GM23248 (cell line): Measurements from ENCODE around the gene GSE1. TPM values are rescaled to one million over a fixed set of nuclear protein-coding genes. Genes with fewer than 3 reads are reported as not detected.

Source experiments
- DNase-seq: peaks from one replicate; pipeline ENCODE4 v3.0.0-alpha.2; 2015
- H2AFZ ChIP-seq: fragments of 200-600 bp; sonication (generic); 2 replicates; pipeline ENCODE4 v1.6.1; 2016; ENCODE audit warnings: antibody characterized with exemption
- H3F3A ChIP-seq: fragments of 200-600 bp; sonication (generic); 2 replicates; pipeline ENCODE4 v1.6.1; 2016; ENCODE audit warnings: mild to moderate bottlenecking, antibody characterized with exemption, mixed run types; ENCODE audit not compliant: insufficient read depth
- H3K27ac ChIP-seq: fragments of 200-600 bp; sonication (generic); 2 replicates; pipeline ENCODE4 v1.5.1; 2016; ENCODE audit warnings: mild to moderate bottlenecking
- H3K27me3 ChIP-seq: fragments of 200-600 bp; sonication (generic); replicated peaks from 2 replicates; pipeline ENCODE4 v1.6.1; 2016; ENCODE audit warnings: mild to moderate bottlenecking; ENCODE audit not compliant: insufficient read depth
- H3K36me3 ChIP-seq: fragments of 200-600 bp; sonication (generic); 2 replicates; pipeline ENCODE4 v1.6.1; 2016; ENCODE audit warnings: low read depth, mild to moderate bottlenecking
- H3K4me1 ChIP-seq: fragments of 200-600 bp; sonication (generic); 2 replicates; pipeline ENCODE4 v1.6.1; 2016; ENCODE audit warnings: mild to moderate bottlenecking; ENCODE audit not compliant: insufficient read depth
- H3K4me2 ChIP-seq: fragments of 200-600 bp; sonication (generic); one replicate; pipeline ENCODE4 v1.6.1; 2016; ENCODE audit warnings: mild to moderate bottlenecking; ENCODE audit not compliant: unreplicated experiment
- H3K4me3 ChIP-seq: fragments of 200-600 bp; sonication (generic); 2 replicates; pipeline ENCODE4 v1.5.1; 2016; ENCODE audit warnings: mild to moderate bottlenecking
- H3K79me2 ChIP-seq: fragments of 200-600 bp; sonication (generic); 2 replicates; pipeline ENCODE4 v1.6.1; 2016; ENCODE audit warnings: mild to moderate bottlenecking; ENCODE audit not compliant: insufficient read depth
- H3K9ac ChIP-seq: fragments of 200-600 bp; sonication (generic); 2 replicates; pipeline ENCODE4 v1.6.1; 2016; ENCODE audit warnings: mild to moderate bottlenecking
- H3K9me2 ChIP-seq: fragments of 200-600 bp; sonication (generic); 2 replicates; pipeline ENCODE4 v1.6.1; 2016; ENCODE audit warnings: mixed run types, mild to moderate bottlenecking, moderate library complexity; ENCODE audit not compliant: insufficient read depth
- H3K9me3 ChIP-seq: fragments of 200-600 bp; sonication (generic); one replicate; pipeline ENCODE4 v1.6.1; 2017; ENCODE audit warnings: low read depth
- H4K20me1 ChIP-seq: fragments of 200-600 bp; sonication (generic); 2 replicates; pipeline ENCODE4 v1.6.0; 2016; ENCODE audit not compliant: insufficient read depth
- EZH2 ChIP-seq: fragments of 200-600 bp; sonication (generic); IDR thresholded peaks from 2 replicates; pipeline ENCODE4 v1.6.1; 2018; ENCODE audit warnings: antibody characterized with exemption, mild to moderate bottlenecking; ENCODE audit not compliant: insufficient read depth, poor library complexity, severe bottlenecking
- EZH2phosphoT487 ChIP-seq: fragments of 200-600 bp; sonication (generic); IDR thresholded peaks from 2 replicates; pipeline ENCODE4 v1.6.1; 2018; ENCODE audit warnings: antibody characterized with exemption, moderate library complexity, mild to moderate bottlenecking, low read depth; ENCODE audit not compliant: insufficient read depth
- WGBS, 2 experiments: methylation state at CpG; one replicate each; pipeline ENCODE4 v1.1.6; 2015 to 2017; ENCODE audit warnings: low lambda C conversion rate in 2 of 2, low coverage in 1 of 2; ENCODE audit errors: missing lambda C conversion rate in 2 of 2; 5-methylcytosine and 5-hydroxymethylcytosine counted together
- in situ Hi-C: fragments of 300-500 bp; cut with MboI; formaldehyde crosslinking; loops from 2 replicates; pipeline ENCODE4 v1.15.0; 2020
- polyA plus RNA-seq: library from polyadenylated mRNA; unstranded; fragments of >200 nt; fragmentation: Nextera tagmentation; extraction: Ambion mirVana; gene quantifications from 2 replicates; pipeline ENCODE4 v1.2.1, GENCODE V29; 2016
- total RNA-seq: library from RNA; depleted of rRNA; stranded (reverse); fragments of >200 nt; shearing (Covaris generic); gene quantifications from 2 replicates; pipeline ENCODE4 v1.2.3, GENCODE V29; 2014

Gene GSE1
- total and polyA plus RNA-seq, 2 experiments from 2014 or later = 11.6 to 35.1 TPM

- no peaks in the 10 kb centered on the region for H3K27me3 ChIP-seq
- no peak overlapping the region for H3K4me2 ChIP-seq
- in situ Hi-C loops = no loop called here
- peaks cover 15% of the 10 kb centered on the region for H3K4me1 ChIP-seq
- peak overlapping the region; percentile 66; the same call in 1 of the 2 replicates for H3K27ac ChIP-seq
- H3K4me3 ChIP-seq = no peak overlapping the region
- peak overlapping the region; percentile 61 for H3K9ac ChIP-seq
- H4K20me1 ChIP-seq = no peaks in the 10 kb centered on the region; the same call in 1 of the 2 replicates
- no peaks in the 10 kb centered on the region; the same call in 1 of the 2 replicates for H3F3A ChIP-seq
- no peak for TF ChIP-seq EZH2phosphoT487
- no peak for TF ChIP-seq EZH2
- DNase-seq = no peak
- H2AFZ ChIP-seq = no peak overlapping the region
- H3K36me3 ChIP-seq = no peaks in the 10 kb centered on the region
- H3K79me2 ChIP-seq = peaks cover 58% of the 10 kb centered on the region
- 91 to 94% methylated on average over 7 of the region's 7 CpGs for WGBS, 2 experiments
- H3K9me2 ChIP-seq = no peaks in the 10 kb centered on the region
- no peaks in the 10 kb centered on the region for H3K9me3 ChIP-seq
Observed at GRCh38 chr16:85609539-85609938, 3.6 kb upstream of the GSE1 start.

DNA sequence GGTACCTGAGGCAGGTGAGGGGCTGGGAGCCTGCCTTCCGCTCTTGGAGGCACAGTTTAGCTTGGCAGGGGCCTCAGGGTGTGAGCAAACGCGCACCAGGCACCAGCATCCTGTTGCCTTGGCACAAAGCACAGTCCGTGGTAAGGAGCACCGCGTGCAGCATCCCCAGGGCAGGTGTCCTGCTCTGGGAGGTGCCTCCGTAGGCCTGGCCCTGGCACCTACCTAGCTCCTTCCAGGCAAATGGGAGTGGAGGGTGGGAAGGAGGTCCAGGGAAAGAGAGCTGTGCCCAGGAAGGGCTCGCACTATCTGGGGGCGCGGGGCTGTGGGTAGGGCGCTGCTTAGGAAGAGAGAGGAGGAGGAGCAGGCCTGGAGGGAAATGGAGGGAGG, 3.1 kb upstream of the GSE1 start:
- no peak for DNase-seq
- no peak overlapping the region for H2AFZ ChIP-seq
- H4K20me1 ChIP-seq = no peaks in the 10 kb centered on the region; the same call in 1 of the 2 replicates
- H3K27ac ChIP-seq = peak overlapping the region; percentile 66
- H3K79me2 ChIP-seq = peaks cover 60% of the 10 kb centered on the region
- peak overlapping the region; percentile 22; the same call in 1 of the 2 replicates for H3K4me3 ChIP-seq
- in situ Hi-C loops = no loop called here
- H3K9me3 ChIP-seq = no peaks in the 10 kb centered on the region
- no peaks in the 10 kb centered on the region for H3K27me3 ChIP-seq
- peaks cover 15% of the 10 kb centered on the region for H3K4me1 ChIP-seq
- H3K36me3 ChIP-seq = no peaks in the 10 kb centered on the region
- no peaks in the 10 kb centered on the region; the same call in 1 of the 2 replicates for H3F3A ChIP-seq
- WGBS, 2 experiments = 34 to 45% methylated on average over 9 to 11 of the region's 11 CpGs
- H3K9ac ChIP-seq = peak overlapping the region; percentile 61
- H3K4me2 ChIP-seq = peak overlapping the region; percentile 73
- no peaks in the 10 kb centered on the region for H3K9me2 ChIP-seq
- TF ChIP-seq EZH2 (no peak), EZH2phosphoT487 (no peak)

DNA sequence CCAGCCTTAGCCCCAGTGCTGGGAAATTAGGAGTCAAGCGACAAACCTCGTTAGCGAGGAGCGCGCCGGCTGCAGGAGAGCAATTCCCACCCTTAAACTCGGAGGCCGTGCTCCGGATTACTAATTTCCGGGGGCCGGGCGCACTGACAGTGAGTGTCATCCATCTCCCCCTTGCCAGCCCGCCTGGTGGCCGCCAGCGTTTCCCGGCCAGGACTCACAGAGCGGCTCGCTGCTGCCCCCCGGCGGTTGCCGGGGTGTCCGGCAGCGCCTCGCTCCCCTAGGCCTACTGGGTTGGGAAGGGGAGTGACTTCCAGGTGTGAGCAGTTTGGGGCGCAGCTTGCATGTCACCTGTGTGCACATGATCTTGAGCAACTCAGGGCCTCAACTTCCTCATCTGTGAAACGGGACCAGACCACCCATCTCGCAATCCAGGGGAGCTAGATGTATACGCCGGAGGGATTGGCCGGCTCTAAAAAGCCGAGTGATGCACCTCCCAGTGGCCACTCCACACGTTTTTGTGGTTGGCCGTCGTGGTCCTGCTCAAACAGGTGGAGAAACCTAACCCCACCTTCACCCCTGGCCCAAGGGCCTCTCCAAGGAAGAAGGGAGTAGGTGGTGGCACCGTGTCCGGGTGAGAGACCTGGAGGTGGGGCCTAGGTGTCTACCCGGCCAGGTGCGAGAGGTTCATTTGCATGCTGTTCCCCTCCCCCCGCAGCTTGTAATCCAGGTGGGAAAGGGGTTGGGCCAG, 2.5 kb upstream of the GSE1 start:
- no peaks in the 10 kb centered on the region; the same call in 1 of the 2 replicates for H4K20me1 ChIP-seq
- peak overlapping the region; percentile 94 for H3K27ac ChIP-seq
- H2AFZ ChIP-seq = no peak overlapping the region
- in situ Hi-C loops = no loop called here
- H3K9me3 ChIP-seq = no peaks in the 10 kb centered on the region
- peak overlapping the region; percentile 66; the same call in 1 of the 2 replicates for H3K4me3 ChIP-seq
- 4 to 5% methylated on average over 34 to 39 of the region's 39 CpGs for WGBS, 2 experiments
- no peaks in the 10 kb centered on the region for H3K36me3 ChIP-seq
- H3K4me1 ChIP-seq = peaks cover 17% of the 10 kb centered on the region
- H3K27me3 ChIP-seq = no peaks in the 10 kb centered on the region
- H3K9me2 ChIP-seq = no peaks in the 10 kb centered on the region
- H3K4me2 ChIP-seq = peak overlapping the region; percentile 73
- H3K9ac ChIP-seq = peak overlapping the region; percentile 86
- H3F3A ChIP-seq = no peaks in the 10 kb centered on the region; the same call in 1 of the 2 replicates
- TF ChIP-seq EZH2phosphoT487 (no peak), EZH2 (no peak)
- peaks cover 60% of the 10 kb centered on the region for H3K79me2 ChIP-seq
- DNase-seq = peak; percentile 97

DNA sequence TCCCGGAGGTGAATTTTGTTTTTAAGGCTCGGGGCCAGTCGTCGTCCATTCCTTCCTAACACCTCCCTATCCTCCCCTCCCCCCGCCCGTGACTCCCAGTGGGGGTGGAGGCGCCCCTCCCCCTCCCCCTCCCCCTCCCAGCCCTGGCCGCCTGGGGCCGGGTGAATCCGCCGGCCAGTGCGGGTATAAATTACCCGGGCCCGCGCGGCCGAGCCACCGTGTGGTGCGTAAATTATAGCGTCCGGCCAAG, 2.0 kb upstream of the GSE1 start:
- no peaks in the 10 kb centered on the region for H3K27me3 ChIP-seq
- H3K27ac ChIP-seq = peak overlapping the region; percentile 94
- H3K4me3 ChIP-seq = peak overlapping the region; percentile 66
- in situ Hi-C loops = no loop called here
- DNase-seq = peak; percentile 61
- no peak overlapping the region for H2AFZ ChIP-seq
- peaks cover 60% of the 10 kb centered on the region for H3K79me2 ChIP-seq
- H3K4me2 ChIP-seq = peak overlapping the region; percentile 81
- H3K9me3 ChIP-seq = no peaks in the 10 kb centered on the region
- 2% methylated on average over 15 to 19 of the region's 21 CpGs for WGBS, 2 experiments
- no peaks in the 10 kb centered on the region; the same call in 1 of the 2 replicates for H3F3A ChIP-seq
- no peak for TF ChIP-seq EZH2phosphoT487
- no peak for TF ChIP-seq EZH2
- H4K20me1 ChIP-seq = peaks cover 2% of the 10 kb centered on the region; the same call in 1 of the 2 replicates
- no peaks in the 10 kb centered on the region for H3K9me2 ChIP-seq
- peak overlapping the region; percentile 86 for H3K9ac ChIP-seq
- H3K4me1 ChIP-seq = peaks cover 22% of the 10 kb centered on the region
- no peaks in the 10 kb centered on the region for H3K36me3 ChIP-seq
